ENCODE data around the gene CD3D. TPM values are rescaled to one million over a fixed set of nuclear protein-coding genes. Genes with fewer than 3 reads are reported as not detected.

The CD3D gene
- total RNA-seq, 2 experiments from 2014 or later, result not detected

GRCh38 chr11:118340449-118340848 is 2.1 kb downstream of the CD3D start:
- no peak for DNase-seq (ENCODE audit: low spot score)
- Histone ChIP-seq H3K4me2 (ENCODE audit: low read length) (no peak overlapping the region), H3K9me3 (ENCODE audit: low read length) (no peaks in the 10 kb centered on the region), H3K4me1 (ENCODE audit: insufficient read depth, low read length, poor library complexity, severe bottlenecking) (peaks cover 37% of the 10 kb centered on the region), H3K4me3 (ENCODE audit: low read depth, low read length, poor library complexity, severe bottlenecking) (no peak overlapping the region), H2AFZ (ENCODE audit: low read length) (no peak overlapping the region), H3K9me2 (ENCODE audit: insufficient read depth, low read length) (no peaks in the 10 kb centered on the region; the same call in 1 of the 2 replicates), H3K79me2 (ENCODE audit: insufficient read depth, low read depth, low read length) (no peaks in the 10 kb centered on the region), H3K36me3 (ENCODE audit: insufficient read depth, low read length) (no peaks in the 10 kb centered on the region), H4K20me1 (ENCODE audit: insufficient read depth, low read length) (no peaks in the 10 kb centered on the region), H3K27ac (ENCODE audit: low read depth, low read length, poor library complexity, severe bottlenecking) (no peak overlapping the region)
- no TSS peak for BruUV-seq (replicated peaks)
- intact Hi-C loops (cut with micrococcal nuclease; ENCODE audit: unreplicated experiment), result no loop called here
- ChIA-PET CTCF (ENCODE audit: unreplicated experiment) (interaction anchor here (1.4 kb wide), 1 partner anchor 28 kb away, joined by 4 read pairs; no protein-coding TSS in a partner anchor), POLR2A (no interaction called here)
- TF ChIP-seq EZH2phosphoT487 (IDR thresholded peaks at IDR 0.05; ENCODE audit: borderline replicate concordance, low read depth, low read length), result no peak
- TF ChIP-seq, protein P1, sequence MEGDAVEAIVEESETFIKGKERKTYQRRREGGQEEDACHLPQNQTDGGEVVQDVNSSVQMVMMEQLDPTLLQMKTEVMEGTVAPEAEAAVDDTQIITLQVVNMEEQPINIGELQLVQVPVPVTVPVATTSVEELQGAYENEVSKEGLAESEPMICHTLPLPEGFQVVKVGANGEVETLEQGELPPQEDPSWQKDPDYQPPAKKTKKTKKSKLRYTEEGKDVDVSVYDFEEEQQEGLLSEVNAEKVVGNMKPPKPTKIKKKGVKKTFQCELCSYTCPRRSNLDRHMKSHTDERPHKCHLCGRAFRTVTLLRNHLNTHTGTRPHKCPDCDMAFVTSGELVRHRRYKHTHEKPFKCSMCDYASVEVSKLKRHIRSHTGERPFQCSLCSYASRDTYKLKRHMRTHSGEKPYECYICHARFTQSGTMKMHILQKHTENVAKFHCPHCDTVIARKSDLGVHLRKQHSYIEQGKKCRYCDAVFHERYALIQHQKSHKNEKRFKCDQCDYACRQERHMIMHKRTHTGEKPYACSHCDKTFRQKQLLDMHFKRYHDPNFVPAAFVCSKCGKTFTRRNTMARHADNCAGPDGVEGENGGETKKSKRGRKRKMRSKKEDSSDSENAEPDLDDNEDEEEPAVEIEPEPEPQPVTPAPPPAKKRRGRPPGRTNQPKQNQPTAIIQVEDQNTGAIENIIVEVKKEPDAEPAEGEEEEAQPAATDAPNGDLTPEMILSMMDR (conservative IDR thresholded peaks at IDR 0.05; ENCODE audit: low read length), result no peak

- H3K4me3 ChIP-seq (ENCODE audit: low read depth, low read length, poor library complexity, severe bottlenecking), result no peak overlapping the region
- no peak for TF ChIP-seq EZH2phosphoT487 (IDR thresholded peaks at IDR 0.05; ENCODE audit: borderline replicate concordance, low read depth, low read length)
- TF ChIP-seq, protein P1 (conservative IDR thresholded peaks at IDR 0.05; ENCODE audit: low read length), result no peak
- H2AFZ ChIP-seq (ENCODE audit: low read length), result peak overlapping the region; percentile 83; the same call in 1 of the 2 replicates
Observed at GRCh38 chr11:118339281-118339961, 3.1 kb downstream of the CD3D start.

GRCh38 chr11:118338637-118339061 is 3.9 kb downstream of the CD3D start:
- Histone ChIP-seq H3K4me3 (ENCODE audit: low read depth, low read length, poor library complexity, severe bottlenecking) (no peak overlapping the region), H2AFZ (ENCODE audit: low read length) (peak overlapping the region; percentile 83), H3K9me3 (ENCODE audit: low read length) (no peaks in the 10 kb centered on the region), H3K36me3 (ENCODE audit: insufficient read depth, low read length) (no peaks in the 10 kb centered on the region), H3K79me2 (ENCODE audit: insufficient read depth, low read depth, low read length) (no peaks in the 10 kb centered on the region), H3K27ac (ENCODE audit: low read depth, low read length, poor library complexity, severe bottlenecking) (no peak overlapping the region), H3K4me1 (ENCODE audit: insufficient read depth, low read length, poor library complexity, severe bottlenecking) (peaks cover 19% of the 10 kb centered on the region), H3K9me2 (ENCODE audit: insufficient read depth, low read length) (no peaks in the 10 kb centered on the region; the same call in 1 of the 2 replicates), H4K20me1 (ENCODE audit: insufficient read depth, low read length) (no peaks in the 10 kb centered on the region), H3K4me2 (ENCODE audit: low read length) (peak overlapping the region; percentile 36)
- ChIA-PET CTCF (ENCODE audit: unreplicated experiment) (no interaction called here), POLR2A (interaction anchor here (0.7 to 1.0 kb wide), 2 partner anchors 27 to 424 kb away, joined by 3 read pairs; no protein-coding TSS in a partner anchor)
- intact Hi-C loops (cut with micrococcal nuclease; ENCODE audit: unreplicated experiment), result no loop called here
- TF ChIP-seq, protein P1 (conservative IDR thresholded peaks at IDR 0.05; ENCODE audit: low read length), result no peak
- TF ChIP-seq EZH2phosphoT487 (IDR thresholded peaks at IDR 0.05; ENCODE audit: borderline replicate concordance, low read depth, low read length), result no peak
- BruUV-seq (replicated peaks), result no TSS peak
- DNase-seq (ENCODE audit: low spot score), result peak; percentile 82

More at GRCh38 chr11:118339281-118339961, 3.1 kb downstream of the CD3D start:
- Histone ChIP-seq H3K9me2 (ENCODE audit: insufficient read depth, low read length) (no peaks in the 10 kb centered on the region; the same call in 1 of the 2 replicates), H3K4me2 (ENCODE audit: low read length) (no peak overlapping the region), H3K36me3 (ENCODE audit: insufficient read depth, low read length) (no peaks in the 10 kb centered on the region), H3K79me2 (ENCODE audit: insufficient read depth, low read depth, low read length) (no peaks in the 10 kb centered on the region), H3K27ac (ENCODE audit: low read depth, low read length, poor library complexity, severe bottlenecking) (no peak overlapping the region), H4K20me1 (ENCODE audit: insufficient read depth, low read length) (no peaks in the 10 kb centered on the region), H3K4me1 (ENCODE audit: insufficient read depth, low read length, poor library complexity, severe bottlenecking) (peaks cover 27% of the 10 kb centered on the region), H3K9me3 (ENCODE audit: low read length) (no peaks in the 10 kb centered on the region)
- no peak for DNase-seq (ENCODE audit: low spot score)
- POLR2A ChIA-PET, result interaction anchor here (0.6 to 1.0 kb wide), 2 partner anchors 28 to 71 kb away, joined by 3 to 7 read pairs; no protein-coding TSS in a partner anchor
- no TSS peak for BruUV-seq (replicated peaks)
- CTCF ChIA-PET (ENCODE audit: unreplicated experiment), result interaction anchor here (0.6 to 1.4 kb wide), 2 partner anchors 27 to 52 kb away, joined by 3 to 4 read pairs; no protein-coding TSS in a partner anchor
- intact Hi-C loops (cut with micrococcal nuclease; ENCODE audit: unreplicated experiment), result no loop called here
